ENCODE results near the gene ADAMTS16. TPM values are rescaled to one million over a fixed set of nuclear protein-coding genes. Genes with fewer than 3 reads are reported as not detected.

The ADAMTS16 gene
- total and polyA plus RNA-seq, 9 of the 15 experiments (the other 6 are each of a cell fraction or from before 2014, with no cell fraction given), result not detected

- no peak for TF ChIP-seq E2F1 (CRISPR knock-in tag; IDR thresholded peaks at IDR 0.05)
- TF ChIP-seq, protein P1, sequence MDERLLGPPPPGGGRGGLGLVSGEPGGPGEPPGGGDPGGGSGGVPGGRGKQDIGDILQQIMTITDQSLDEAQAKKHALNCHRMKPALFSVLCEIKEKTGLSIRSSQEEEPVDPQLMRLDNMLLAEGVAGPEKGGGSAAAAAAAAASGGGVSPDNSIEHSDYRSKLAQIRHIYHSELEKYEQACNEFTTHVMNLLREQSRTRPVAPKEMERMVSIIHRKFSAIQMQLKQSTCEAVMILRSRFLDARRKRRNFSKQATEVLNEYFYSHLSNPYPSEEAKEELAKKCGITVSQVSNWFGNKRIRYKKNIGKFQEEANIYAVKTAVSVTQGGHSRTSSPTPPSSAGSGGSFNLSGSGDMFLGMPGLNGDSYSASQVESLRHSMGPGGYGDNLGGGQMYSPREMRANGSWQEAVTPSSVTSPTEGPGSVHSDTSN (CRISPR knock-in tag; IDR thresholded peaks at IDR 0.05; ENCODE audit: low read depth), result no peak
- TF ChIP-seq, protein P1 (tag; conservative IDR thresholded peaks at IDR 0.05; ENCODE audit: low read depth), result no peak
- no peak for TF ChIP-seq GTF2F1 (IDR thresholded peaks at IDR 0.05; ENCODE audit: low read depth, low read length)
Observed at GRCh38 chr5:5364932-5365331, 224.8 kb downstream of the ADAMTS16 start (continued).

DNA sequence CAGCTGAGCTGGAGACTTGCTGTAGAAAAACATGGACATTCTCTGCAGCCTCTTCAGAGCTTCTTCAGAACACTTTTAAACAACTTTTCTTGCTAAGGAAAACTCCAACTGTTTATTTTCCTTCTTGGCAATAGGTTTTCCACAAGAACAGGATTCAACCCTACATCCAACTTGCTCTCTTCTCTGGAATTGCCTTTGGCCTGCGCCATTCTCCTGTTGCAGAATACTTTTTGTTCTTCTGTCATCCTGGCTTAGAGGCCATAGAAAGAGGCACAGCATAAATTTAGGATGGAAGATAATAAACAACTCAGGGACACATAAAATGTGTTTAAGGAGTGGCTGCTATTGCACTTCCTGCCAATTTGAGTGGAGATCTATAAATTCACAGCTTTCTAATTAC lies 227.6 kb downstream of the ADAMTS16 start:
- ChIA-PET CTCF (ENCODE audit: low intra/inter-chr PET ratio) (no interaction called here), POLR2A (interaction anchor here (1.1 kb wide), 1 partner anchor 11 kb away, joined by 3 read pairs; no protein-coding TSS in a partner anchor)
- H4K20me1 ChIP-seq (replicated peaks; ENCODE audit: control insufficient read depth, insufficient read depth, low read length), result no peaks in the 10 kb centered on the region
- intact Hi-C loops (cut with micrococcal nuclease) (no loop called here), in situ Hi-C loops (cut with MboI) (no loop called here)
- H3K4me2 ChIP-seq (ENCODE audit: insufficient read depth, low read length), result no peak overlapping the region
- no peaks in the 10 kb centered on the region for H3K9me1 ChIP-seq (ENCODE audit: control insufficient read depth, insufficient read depth, low read length)
- no peak for FAIRE-seq
- no peak for DNase-seq (ENCODE audit: extremely low read depth in 1 of 4, low spot score in 3 of 4)
- no peak for ATAC-seq
- no peak overlapping the region for H3K4me3 ChIP-seq
- 0% methylated on average over 1 of the region's 1 CpG for WGBS (ENCODE audit: insufficient coverage, low coverage, missing lambda C conversion rate)
- no peak overlapping the region for H3K9ac ChIP-seq (ENCODE audit: insufficient read depth in 1 of 2, low read depth in 2 of 2, low read length in 2 of 2)
- H3K9me3 ChIP-seq (replicated peaks; ENCODE audit: control insufficient read depth, insufficient read depth, low read depth, low read length), result no peaks in the 10 kb centered on the region
- H3K27me3 ChIP-seq (ENCODE audit: control insufficient read depth in 2 of 2, insufficient read depth in 2 of 2, low read length in 2 of 2), result peaks cover 3 to 35% of the 10 kb centered on the region in 2 experiments; a peak in 3 of 5 replicates
- H3K36me3 ChIP-seq (ENCODE audit: control insufficient read depth, insufficient read depth, low read length), result no peaks in the 10 kb centered on the region
- H2AFZ ChIP-seq (ENCODE audit: low read depth, low read length), result no peak overlapping the region
- H3K79me2 ChIP-seq (ENCODE audit: control insufficient read depth, insufficient read depth, low read length), result no peaks in the 10 kb centered on the region
- TF ChIP-seq BCOR (IDR thresholded peaks at IDR 0.05), result no peak
- no peaks in the 10 kb centered on the region; a peak in 1 of 5 replicates for H3K4me1 ChIP-seq (replicated peaks in 1 of 2; ENCODE audit: control insufficient read depth in 2 of 2, insufficient read depth in 2 of 2, low read length in 2 of 2)
- no peak overlapping the region for H3K27ac ChIP-seq (ENCODE audit: extremely low read depth, low read depth, low read length)
- no TSS peak for BruUV-seq (replicated peaks)
